K562 (cell line): Measurements from ENCODE around the gene ACBD3. TPM values are rescaled to one million over a fixed set of nuclear protein-coding genes. Genes with fewer than 3 reads are reported as not detected.
A peak's percentile ranks its signal among the peaks of the same experiment; 100 is the strongest.

Experiments used
- ATAC-seq: fragments of 200-7000 bp; cut with Tn5 transposase; 3 replicates; pipeline ENCODE4 v1.9.1; 2020; ENCODE audit warnings: moderate library complexity
- BruUV-seq: library from RNA; stranded (reverse); fragments of 400-500 nt; replicated peaks from 2 replicates; lab custom pipeline; 2021; lab: Mats Ljungman, UMichigan
- CTCF ChIA-PET: fragments of 300-600 bp; formaldehyde crosslinking; extraction: SDS; loops from one replicate; lab custom pipeline; 2021; ENCODE audit warnings: low intra/inter-chr PET ratio; lab: Yijun Ruan, JAX
- POLR2A ChIA-PET: fragments of 300-600, 350-650 bp; sonication (Branson Sonifier 250); formaldehyde crosslinking; extraction: SDS; loops from one replicate; lab custom pipeline; 2021; ENCODE audit warnings: antibody characterized with exemption, inconsistent platforms; lab: Yijun Ruan, JAX
- DNase-seq, 4 experiments: peaks; one replicate each; pipeline versions ENCODE4 v3.0.0 to v3.0.0-alpha.2; 2011 to 2018; ENCODE audit warnings: low spot score in 3 of 4, mixed read lengths in 3 of 4; ENCODE audit errors: extremely low read depth in 1 of 4
- FAIRE-seq: peaks from 2 replicates; lab custom pipeline; 2011; peaks lifted over from hg19 to GRCh38; lab: Jason Lieb, UNC
- H2AFZ ChIP-seq: 2 replicates; pipeline ENCODE4 v1.6.0; 2011; ENCODE audit warnings: low read depth, low read length, control low read depth, inconsistent platforms
- H3K27ac ChIP-seq: fragments of 200-600 bp; 3 replicates; pipeline ENCODE4 v1.8.0; 2011; ENCODE audit warnings: low read depth, mild to moderate bottlenecking, control low read depth, inconsistent platforms, low read length, moderate library complexity, mixed read lengths; ENCODE audit errors: extremely low read depth
- H3K27me3 ChIP-seq, 2 experiments: fragments of 300-600 bp in 1 of 2; 2 replicates in 1 of 2; 3 replicates in 1 of 2; pipeline versions ENCODE4 v1.6.0 to v1.8.0; 2011; ENCODE audit warnings: inconsistent platforms in 2 of 2, low read length in 2 of 2, mild to moderate bottlenecking in 1 of 2, mixed read lengths in 1 of 2, moderate library complexity in 1 of 2; ENCODE audit not compliant: control insufficient read depth in 2 of 2, insufficient read depth in 2 of 2
- H3K36me3 ChIP-seq: fragments of 300-600 bp; 3 replicates; pipeline ENCODE4 v1.8.0; 2011; ENCODE audit warnings: mild to moderate bottlenecking, low read length, inconsistent platforms; ENCODE audit not compliant: control insufficient read depth, insufficient read depth
- H3K4me1 ChIP-seq, 2 experiments: fragments of 200-600 bp in 1 of 2; replicated peaks in 1 of 2; 2 replicates in 1 of 2; 3 replicates in 1 of 2; pipeline versions ENCODE4 v1.5.1 to v1.8.0; 2011; ENCODE audit warnings: inconsistent platforms in 2 of 2, low read length in 2 of 2, mild to moderate bottlenecking in 1 of 2, mixed read lengths in 1 of 2, moderate library complexity in 1 of 2; ENCODE audit not compliant: control insufficient read depth in 2 of 2, insufficient read depth in 2 of 2
- H3K4me2 ChIP-seq: 2 replicates; pipeline ENCODE4 v1.6.1; 2011; ENCODE audit warnings: low read length, control low read depth, inconsistent platforms, mixed read lengths; ENCODE audit not compliant: insufficient read depth
- H3K4me3 ChIP-seq: fragments of 200-600 bp; sonication (generic), shearing (Covaris generic); 2 replicates; pipeline ENCODE4 v1.5.1; 2016; ENCODE audit warnings: control low read depth, inconsistent platforms
- H3K79me2 ChIP-seq: fragments of 200-600 bp; 3 replicates; pipeline ENCODE4 v1.8.0; 2011; ENCODE audit warnings: low read length, inconsistent platforms; ENCODE audit not compliant: control insufficient read depth, insufficient read depth
- H3K9ac ChIP-seq, 2 experiments: 2 replicates each; pipeline versions ENCODE4 v1.6.0 to v1.6.1; 2011; ENCODE audit warnings: low read depth in 2 of 2, low read length in 2 of 2, control low read depth in 1 of 2, inconsistent platforms in 1 of 2, mild to moderate bottlenecking in 1 of 2, mixed read lengths in 1 of 2; ENCODE audit not compliant: insufficient read depth in 1 of 2
- H3K9me1 ChIP-seq: one replicate; pipeline ENCODE4 v1.6.0; 2011; ENCODE audit warnings: inconsistent platforms, mild to moderate bottlenecking, low read length, moderate library complexity; ENCODE audit not compliant: control insufficient read depth, insufficient read depth
- H3K9me3 ChIP-seq: replicated peaks from 2 replicates; pipeline ENCODE4 v1.5.1; 2011; ENCODE audit warnings: low read depth, low read length, inconsistent platforms; ENCODE audit not compliant: control insufficient read depth, insufficient read depth
- H4K20me1 ChIP-seq: replicated peaks from 2 replicates; pipeline ENCODE4 v1.6.1; 2011; ENCODE audit warnings: low read length, inconsistent platforms, mixed read lengths; ENCODE audit not compliant: control insufficient read depth, insufficient read depth
- CTBP1 ChIP-seq: fragments of 450-650 bp; IDR thresholded peaks from 2 replicates; pipeline ENCODE4 v1.6.1; 2016; ENCODE audit warnings: borderline replicate concordance
- EGR1 ChIP-seq: fragments of 450-650 bp; conservative IDR thresholded peaks from 2 replicates; pipeline ENCODE4 v1.6.1; 2017; ENCODE audit warnings: mild to moderate bottlenecking
- ELF1 ChIP-seq: fragments of 200-800 bp; sonication (Bioruptor generic); IDR thresholded peaks from 2 replicates; pipeline ENCODE4 v1.6.1; 2016; ENCODE audit warnings: missing genetic modification characterization, missing compliant biosample characterization
- FOXA1 ChIP-seq: fragments of 450-650 bp; IDR thresholded peaks from 2 replicates; pipeline ENCODE4 v1.6.1; 2016; ENCODE audit warnings: mild to moderate bottlenecking, borderline replicate concordance
- GATA2 ChIP-seq: sonication (generic); formaldehyde crosslinking; IDR thresholded peaks from 2 replicates; pipeline ENCODE4 v1.4.0; 2020; ENCODE audit warnings: mild to moderate bottlenecking, missing genetic modification reagents
- WGBS: fragments of 100-300 bp; shearing (Covaris generic); methylation state at CpG from one replicate; pipeline ENCODE4 v1.1.6; 2016; ENCODE audit warnings: low coverage, mixed read lengths; ENCODE audit not compliant: insufficient coverage; ENCODE audit errors: missing lambda C conversion rate; 5-methylcytosine and 5-hydroxymethylcytosine counted together
- in situ Hi-C: fragments of 300-500 bp; cut with MboI; formaldehyde crosslinking; loops from 4 replicates; pipeline ENCODE4 v1.15.0; 2018; ENCODE audit warnings: inconsistent platforms, mixed read lengths
- intact Hi-C: fragments of 100-400 bp; cut with micrococcal nuclease; formaldehyde crosslinking; loops from 2 replicates; pipeline ENCODE4 v1.14.2; 2022
- polyA plus RNA-seq, 8 experiments: library from polyadenylated mRNA; depleted of rRNA in 4 of 8; stranded (reverse) in 5 of 8; unstranded in 3 of 8; fragments of >200 nt; fragmentation: Nextera tagmentation in 2 of 8; fragmentation: Illumina TruSeq in 1 of 8; extraction: Ambion mirVana in 2 of 8; extraction: Trizol in 1 of 8; gene quantifications; 2 replicates each; pipeline versions ENCODE4 v1.2.1 to v1.2.3, GENCODE V29; 2011 to 2014; ENCODE audit warnings: inconsistent platforms in 1 of 8, missing spikeins in 1 of 8
- total RNA-seq, 7 experiments: library from RNA; depleted of rRNA in 6 of 7; stranded (reverse); fragments of >200 nt in 6 of 7; fragmentation: Illumina TruSeq in 2 of 7; extraction: Trizol in 2 of 7; gene quantifications; 2 replicates each; pipeline versions ENCODE4 v1.2.1 to v1.2.3, GENCODE V29; 2011 to 2021; ENCODE audit warnings: low replicate concordance in 1 of 7
- TF ChIP-seq, protein P1 (sequence below), 3 experiments: IDR thresholded peaks in 2 of 3; conservative IDR thresholded peaks in 1 of 3; 2 replicates each; pipeline ENCODE4 v1.5.1; 2011 to 2012; ENCODE audit warnings: low read length in 3 of 3, mild to moderate bottlenecking in 3 of 3, control low read depth in 2 of 3, improper control_type of control experiment in 1 of 3, inconsistent platforms in 1 of 3, low read depth in 1 of 3, mixed read lengths in 1 of 3, moderate library complexity in 1 of 3; ENCODE audit not compliant: insufficient read depth in 2 of 3

ACBD3 gene
- total and polyA plus RNA-seq, 9 of the 15 experiments (the other 6 are each of a cell fraction or from before 2014, with no cell fraction given) = 11.1 to 36.7 (median 26.9) TPM

DNA sequence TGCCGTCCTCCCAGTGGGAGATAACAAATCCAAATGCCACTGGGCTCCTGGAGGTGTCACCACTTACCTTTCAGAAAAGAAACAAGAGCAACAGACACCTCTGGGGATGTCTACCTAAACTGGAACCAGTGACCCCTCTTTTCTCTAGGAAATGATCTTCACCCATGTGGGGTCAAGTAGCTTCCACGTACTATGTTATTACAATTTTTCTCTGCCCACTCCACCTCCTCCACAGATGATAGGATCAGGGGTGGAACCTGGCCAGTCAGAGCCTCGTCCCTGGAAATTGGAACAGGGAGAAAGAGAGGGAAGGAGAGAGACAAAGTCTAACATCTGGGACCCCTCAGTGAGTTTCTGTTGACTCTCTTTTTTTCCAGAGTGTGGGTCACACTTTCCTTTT, 73.9 kb downstream of the ACBD3 start:
- Histone ChIP-seq H3K36me3 (no peaks in the 10 kb centered on the region), H3K4me2 (peak overlapping the region; percentile 29; the same call in 1 of the 2 replicates), H4K20me1 (peaks cover 11% of the 10 kb centered on the region; the same call in 1 of the 2 replicates), H3K9me1 (peaks cover 3% of the 10 kb centered on the region), H3K4me3 (no peak overlapping the region), H3K9me3 (no peaks in the 10 kb centered on the region), H3K79me2 (no peaks in the 10 kb centered on the region), H3K4me1 (peaks cover 44 to 54% of the 10 kb centered on the region in 2 experiments), H3K27me3 (no peaks in the 10 kb centered on the region), H2AFZ (no peak overlapping the region), H3K9ac (no peak overlapping the region), H3K27ac (no peak overlapping the region)
- WGBS = 14% methylated on average over 3 of the region's 3 CpGs
- no peak for ATAC-seq
- ChIA-PET POLR2A (interaction anchor here (0.9 to 2.1 kb wide), 4 partner anchors 13 to 116 kb away, joined by 3 to 7 read pairs (median 4); no protein-coding TSS in a partner anchor), CTCF (no interaction called here)
- BruUV-seq = no TSS peak
- no peak for DNase-seq
- TF ChIP-seq GATA2 (CRISPR knock-in tag) = 0 out of 2 replicates have a peak, but pooled peaks have one; percentile 24
- TF ChIP-seq ELF1 (tag) = 0 out of 2 replicates have a peak, but pooled peaks have one; percentile 16
- TF ChIP-seq FOXA1 = no peak
- TF ChIP-seq, protein P1, sequence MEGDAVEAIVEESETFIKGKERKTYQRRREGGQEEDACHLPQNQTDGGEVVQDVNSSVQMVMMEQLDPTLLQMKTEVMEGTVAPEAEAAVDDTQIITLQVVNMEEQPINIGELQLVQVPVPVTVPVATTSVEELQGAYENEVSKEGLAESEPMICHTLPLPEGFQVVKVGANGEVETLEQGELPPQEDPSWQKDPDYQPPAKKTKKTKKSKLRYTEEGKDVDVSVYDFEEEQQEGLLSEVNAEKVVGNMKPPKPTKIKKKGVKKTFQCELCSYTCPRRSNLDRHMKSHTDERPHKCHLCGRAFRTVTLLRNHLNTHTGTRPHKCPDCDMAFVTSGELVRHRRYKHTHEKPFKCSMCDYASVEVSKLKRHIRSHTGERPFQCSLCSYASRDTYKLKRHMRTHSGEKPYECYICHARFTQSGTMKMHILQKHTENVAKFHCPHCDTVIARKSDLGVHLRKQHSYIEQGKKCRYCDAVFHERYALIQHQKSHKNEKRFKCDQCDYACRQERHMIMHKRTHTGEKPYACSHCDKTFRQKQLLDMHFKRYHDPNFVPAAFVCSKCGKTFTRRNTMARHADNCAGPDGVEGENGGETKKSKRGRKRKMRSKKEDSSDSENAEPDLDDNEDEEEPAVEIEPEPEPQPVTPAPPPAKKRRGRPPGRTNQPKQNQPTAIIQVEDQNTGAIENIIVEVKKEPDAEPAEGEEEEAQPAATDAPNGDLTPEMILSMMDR (IDR thresholded peaks at IDR 0.05 in 2 of 3, conservative IDR thresholded peaks at IDR 0.05 in 1 of 3; ENCODE audit: insufficient read depth in 2 of 3, low read depth in 1 of 3, low read length in 3 of 3) = peak in 1 of 3 experiments; percentile 1; a peak in 1 of 6 replicates
- TF ChIP-seq EGR1 = peak; percentile 45; the same call in 1 of the 2 replicates
- peak; percentile 39; the same call in 1 of the 2 replicates for TF ChIP-seq CTBP1
- in situ Hi-C loops (no loop called here), intact Hi-C loops (no loop called here)
- no peak for FAIRE-seq
